ENCODE data around the gene AUNIP. TPM values are rescaled to one million over a fixed set of nuclear protein-coding genes. Genes with fewer than 3 reads are reported as not detected.

Gene AUNIP

DNA sequence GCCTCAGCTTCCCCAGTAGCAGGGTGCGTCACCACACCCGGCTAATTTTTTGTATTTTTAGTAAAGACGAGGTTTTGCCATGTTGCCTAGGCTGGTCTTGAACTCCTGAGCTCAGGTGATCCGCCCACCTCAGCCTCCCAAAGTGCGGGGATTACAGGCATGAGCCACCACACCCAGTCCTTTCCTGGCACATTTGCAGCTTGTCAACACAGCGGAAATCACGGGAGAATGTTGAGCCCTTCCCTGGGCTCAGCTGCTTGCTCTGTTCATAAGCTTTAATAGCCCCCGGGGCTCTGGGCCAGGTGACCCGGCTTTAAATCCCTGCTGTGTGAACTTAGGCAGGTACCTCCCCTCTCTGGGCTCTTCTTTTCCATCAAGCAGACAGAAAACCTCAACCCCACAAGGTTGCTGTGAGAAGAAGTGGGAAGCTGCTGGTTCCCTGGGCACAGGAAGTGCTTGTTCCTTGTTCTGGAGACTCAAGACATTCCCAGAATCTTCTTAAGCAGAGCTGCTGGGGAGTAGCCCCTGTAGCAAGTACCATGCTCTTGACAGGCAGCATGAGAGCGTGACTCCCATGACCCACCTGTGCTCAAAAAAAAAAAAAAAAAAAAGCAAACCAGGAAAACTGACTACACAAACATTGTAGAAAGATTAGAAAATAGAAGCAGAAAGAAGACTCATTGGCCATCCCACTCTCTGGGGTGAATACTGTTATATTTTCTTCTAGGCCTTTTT, 73.8 kb downstream of the AUNIP start:
- 92% methylated on average over 9 of the region's 10 CpGs for WGBS
- Histone ChIP-seq H3K4me1 (ENCODE audit: control insufficient read depth, insufficient read depth, low read depth, low read length) (peaks cover 6% of the 10 kb centered on the region), H3K27me3 (ENCODE audit: control insufficient read depth in 1 of 2, insufficient read depth in 1 of 2, low read length in 2 of 2) (peaks cover 0 to 8% of the 10 kb centered on the region in 2 experiments), H2BK12ac (ENCODE audit: low read length in 2 of 2) (no peak overlapping the region), H3K4ac (ENCODE audit: low read depth in 1 of 2, low read length in 2 of 2) (no peak overlapping the region), H2BK15ac (ENCODE audit: low read depth, poor library complexity, severe bottlenecking) (no peak overlapping the region), H3K4me3 (ENCODE audit: insufficient read depth in 1 of 2, low read depth in 1 of 2, low read length in 2 of 2) (no peak overlapping the region), H3K18ac (ENCODE audit: low read depth in 1 of 2, low read length in 2 of 2) (no peak overlapping the region), H3K4me2 (ENCODE audit: low read length, poor library complexity, severe bottlenecking) (no peak overlapping the region), H3K27ac (ENCODE audit: low read length, poor library complexity, severe bottlenecking) (no peak overlapping the region), H2BK5ac (ENCODE audit: low read depth, low read length, poor library complexity, severe bottlenecking) (no peak overlapping the region), H3K79me1 (replicated peaks; ENCODE audit: low read length, poor library complexity, severe bottlenecking) (no peaks in the 10 kb centered on the region), H2AK5ac (ENCODE audit: low read length, severe bottlenecking) (no peak overlapping the region), H3K23ac (ENCODE audit: low read length in 2 of 2) (no peak overlapping the region), H4K8ac (ENCODE audit: low read length) (no peak overlapping the region), H3K36me3 (ENCODE audit: control insufficient read depth in 1 of 2, insufficient read depth in 2 of 2, low read depth in 1 of 2, low read length in 2 of 2) (peaks cover 0 to 55% of the 10 kb centered on the region in 2 experiments), H2AFZ (ENCODE audit: low read depth, low read length) (no peak overlapping the region), H3K9ac (ENCODE audit: low read length) (no peak overlapping the region), H4K91ac (ENCODE audit: low read length) (no peak overlapping the region), H3K14ac (ENCODE audit: low read length in 2 of 2) (no peak overlapping the region), H3K9me3 (ENCODE audit: control insufficient read depth, low read length) (no peaks in the 10 kb centered on the region), H2BK120ac (ENCODE audit: low read depth, low read length) (no peak overlapping the region)
- DNase-seq, result no peak

DNA sequence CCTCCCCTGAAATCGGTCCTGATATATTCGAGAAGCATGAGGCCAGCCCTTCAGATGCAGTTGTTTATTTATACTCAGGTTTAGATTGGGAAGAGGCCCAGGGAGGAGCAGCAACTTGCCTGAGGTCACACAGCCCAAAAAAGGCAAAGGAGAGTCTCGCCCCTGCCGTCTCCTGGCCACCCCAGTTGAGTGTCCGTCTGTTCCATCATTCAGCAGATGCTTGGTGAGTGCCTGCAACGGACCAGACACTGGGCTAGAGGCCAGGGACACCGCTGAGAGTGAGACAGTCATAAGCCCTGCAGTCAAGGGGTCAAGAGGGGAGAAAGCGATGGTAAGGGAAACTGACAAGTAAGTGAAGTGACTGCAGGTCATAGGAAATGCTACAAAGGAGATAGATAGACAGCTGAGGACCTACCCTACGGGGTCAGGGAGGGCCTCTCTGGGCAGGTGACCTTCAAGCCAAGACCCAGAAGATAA, 74.6 kb downstream of the AUNIP start:
- Histone ChIP-seq H3K23ac (ENCODE audit: low read length in 2 of 2) (no peak overlapping the region), H4K91ac (ENCODE audit: low read length) (no peak overlapping the region), H3K9ac (ENCODE audit: low read length) (no peak overlapping the region), H2BK15ac (ENCODE audit: low read depth, poor library complexity, severe bottlenecking) (no peak overlapping the region), H4K8ac (ENCODE audit: low read length) (no peak overlapping the region), H3K27me3 (ENCODE audit: control insufficient read depth in 1 of 2, insufficient read depth in 1 of 2, low read length in 2 of 2) (no peaks in the 10 kb centered on the region), H3K14ac (ENCODE audit: low read length in 2 of 2) (no peak overlapping the region), H3K4me2 (ENCODE audit: low read length, poor library complexity, severe bottlenecking) (no peak overlapping the region), H3K36me3 (ENCODE audit: control insufficient read depth in 1 of 2, insufficient read depth in 2 of 2, low read depth in 1 of 2, low read length in 2 of 2) (peaks cover 0 to 60% of the 10 kb centered on the region in 2 experiments), H3K79me1 (replicated peaks; ENCODE audit: low read length, poor library complexity, severe bottlenecking) (no peaks in the 10 kb centered on the region), H3K9me3 (ENCODE audit: control insufficient read depth, low read length) (no peaks in the 10 kb centered on the region), H2BK5ac (ENCODE audit: low read depth, low read length, poor library complexity, severe bottlenecking) (no peak overlapping the region), H3K18ac (ENCODE audit: low read depth in 1 of 2, low read length in 2 of 2) (no peak overlapping the region), H3K4ac (ENCODE audit: low read depth in 1 of 2, low read length in 2 of 2) (no peak overlapping the region), H2BK12ac (ENCODE audit: low read length in 2 of 2) (no peak overlapping the region), H2AK5ac (ENCODE audit: low read length, severe bottlenecking) (no peak overlapping the region), H2AFZ (ENCODE audit: low read depth, low read length) (no peak overlapping the region), H3K4me3 (ENCODE audit: insufficient read depth in 1 of 2, low read depth in 1 of 2, low read length in 2 of 2) (no peak overlapping the region), H3K4me1 (ENCODE audit: control insufficient read depth, insufficient read depth, low read depth, low read length) (peaks cover 8% of the 10 kb centered on the region), H3K27ac (ENCODE audit: low read length, poor library complexity, severe bottlenecking) (no peak overlapping the region), H2BK120ac (ENCODE audit: low read depth, low read length) (no peak overlapping the region)
- peak; percentile 68 for DNase-seq
- WGBS, result 39% methylated on average over 9 of the region's 9 CpGs

Small RNA genes within 50 kb of the gene (small RNA-seq; reads per million reads assigned to genes)
- gene AL033528.1 (ENCODE audit: low read depth) (not detected), gene RF00019 (ENCODE audit: low read depth) (not detected), gene SNRPFP2 (ENCODE audit: low read depth) (not detected)

All from mesenchymal stem cell (in vitro differentiated cells and primary cell).